Endothelial cell of hepatic sinusoid (primary cell): ENCODE measurements around the gene CHPT1.
"Not testable (repeated sequence)": the region's sequence is repeated elsewhere in the genome, so short reads cannot be mapped to it uniquely, and the experiment has no call there.

Experiments used
- in situ Hi-C: cut with HindIII; loops from 2 replicates; pipeline ENCODE4 v1.10.0; 2017; ENCODE audit warnings: low sequenced_read_pairs

CHPT1 gene

GRCh38 chr12:101681627-101682026 lies 15.8 kb upstream of the CHPT1 start:
- in situ Hi-C loops, result not testable (repeated sequence)

- in situ Hi-C loops, result no loop called here
Measured at GRCh38 chr12:101685092-101685491, 12.3 kb upstream of the CHPT1 start.

GRCh38 chr12:101686176-101686575 lies 11.3 kb upstream of the CHPT1 start:
- in situ Hi-C loops, result no loop called here

GRCh38 chr12:101690544-101691098 lies 6.8 kb upstream of the CHPT1 start:
- in situ Hi-C loops, result no loop called here

- in situ Hi-C loops, result no loop called here
Measured at GRCh38 chr12:101691503-101692096, 5.8 kb upstream of the CHPT1 start.

GRCh38 chr12:101694297-101694848 lies 3.1 kb upstream of the CHPT1 start:
- in situ Hi-C loops, result no loop called here

- in situ Hi-C loops, result no loop called here
Measured at GRCh38 chr12:101694986-101695385, 2.5 kb upstream of the CHPT1 start.

- in situ Hi-C loops, result no loop called here
Measured at GRCh38 chr12:101695706-101696105, 1.7 kb upstream of the CHPT1 start.

GRCh38 chr12:101696251-101697196 lies 916 bp upstream of the CHPT1 start:
- in situ Hi-C loops, result no loop called here

- in situ Hi-C loops, result no loop called here
Measured at GRCh38 chr12:101697930-101698799, 725 bp downstream of the CHPT1 start.

- in situ Hi-C loops, result no loop called here
Measured at GRCh38 chr12:101698800-101699347, 1.4 kb downstream of the CHPT1 start.

- in situ Hi-C loops, result no loop called here
Measured at GRCh38 chr12:101700299-101700820, 2.9 kb downstream of the CHPT1 start.

- in situ Hi-C loops, result no loop called here
Measured at GRCh38 chr12:101703487-101703886, 6.0 kb downstream of the CHPT1 start.

- in situ Hi-C loops, result no loop called here
Measured at GRCh38 chr12:101706403-101706802, 9.0 kb downstream of the CHPT1 start.

- in situ Hi-C loops, result no loop called here
Measured at GRCh38 chr12:101707131-101707782, 9.8 kb downstream of the CHPT1 start.

- in situ Hi-C loops, result no loop called here
Measured at GRCh38 chr12:101710288-101710687, 12.8 kb downstream of the CHPT1 start.

GRCh38 chr12:101713059-101713682 lies 15.7 kb downstream of the CHPT1 start:
- in situ Hi-C loops, result no loop called here

- in situ Hi-C loops, result no loop called here
Measured at GRCh38 chr12:101713930-101714329, 16.5 kb downstream of the CHPT1 start.

GRCh38 chr12:101714877-101715444 lies 17.5 kb downstream of the CHPT1 start:
- in situ Hi-C loops, result no loop called here
